Effector memory CD4-positive, alpha-beta T cell (primary cell): ENCODE data around the gene MORF4L2.
A peak's percentile ranks its signal among the peaks of the same experiment; 100 is the strongest.

Experiments used
- DNase-seq, 3 donors: peaks; one replicate each; pipeline ENCODE4 v3.0.0-alpha.2; 2020
- H3K27ac ChIP-seq: 2 replicates; pipeline ENCODE4 v1.7.0; 2013; ENCODE audit warnings: mild to moderate bottlenecking, low read length, moderate library complexity; ENCODE audit not compliant: insufficient read depth, poor library complexity, severe bottlenecking
- H3K27me3 ChIP-seq: replicated peaks from 2 replicates; pipeline ENCODE4 v1.7.0; 2013; ENCODE audit warnings: mild to moderate bottlenecking, low read length; ENCODE audit not compliant: insufficient read depth, control insufficient read depth, poor library complexity, severe bottlenecking
- H3K36me3 ChIP-seq: 2 replicates; pipeline ENCODE4 v1.7.0; 2013; ENCODE audit warnings: mild to moderate bottlenecking, low read length, moderate library complexity; ENCODE audit not compliant: control insufficient read depth, insufficient read depth
- H3K4me1 ChIP-seq: 2 replicates; pipeline ENCODE4 v1.7.0; 2013; ENCODE audit warnings: low read length, mild to moderate bottlenecking; ENCODE audit not compliant: control insufficient read depth, insufficient read depth, poor library complexity, severe bottlenecking
- H3K4me3 ChIP-seq: 2 replicates; pipeline ENCODE4 v1.7.0; 2013; ENCODE audit warnings: low read length, low read depth, mild to moderate bottlenecking; ENCODE audit not compliant: insufficient read depth, poor library complexity, severe bottlenecking
- H3K9me3 ChIP-seq: 2 replicates; pipeline ENCODE4 v1.7.0; 2013; ENCODE audit warnings: mild to moderate bottlenecking, low read length, moderate library complexity; ENCODE audit not compliant: control insufficient read depth

MORF4L2 gene

GRCh38 chrX:103637604-103638338 lies 48.7 kb downstream of the MORF4L2 start:
- DNase-seq: no peak
- no peak overlapping the region for H3K4me3 ChIP-seq
- H3K27ac ChIP-seq: no peak overlapping the region

GRCh38 chrX:103635436-103635835 lies 51.1 kb downstream of the MORF4L2 start:
- no peaks in the 10 kb centered on the region for H3K4me1 ChIP-seq
- H3K9me3 ChIP-seq: no peaks in the 10 kb centered on the region
- no peaks in the 10 kb centered on the region for H3K36me3 ChIP-seq
- no peak for DNase-seq
- H3K27ac ChIP-seq: no peak overlapping the region
- H3K27me3 ChIP-seq: no peaks in the 10 kb centered on the region
- no peak overlapping the region for H3K4me3 ChIP-seq

More at GRCh38 chrX:103637604-103638338, 48.7 kb downstream of the MORF4L2 start:
- H3K9me3 ChIP-seq: no peaks in the 10 kb centered on the region
- no peaks in the 10 kb centered on the region for H3K4me1 ChIP-seq
- no peaks in the 10 kb centered on the region for H3K36me3 ChIP-seq
- no peaks in the 10 kb centered on the region for H3K27me3 ChIP-seq

GRCh38 chrX:103631145-103631544 lies 55.4 kb downstream of the MORF4L2 start:
- DNase-seq: no peak
- Histone ChIP-seq H3K36me3 (no peaks in the 10 kb centered on the region), H3K4me3 (no peak overlapping the region), H3K9me3 (no peaks in the 10 kb centered on the region), H3K27me3 (no peaks in the 10 kb centered on the region), H3K27ac (no peak overlapping the region), H3K4me1 (peaks cover 4% of the 10 kb centered on the region)

DNA sequence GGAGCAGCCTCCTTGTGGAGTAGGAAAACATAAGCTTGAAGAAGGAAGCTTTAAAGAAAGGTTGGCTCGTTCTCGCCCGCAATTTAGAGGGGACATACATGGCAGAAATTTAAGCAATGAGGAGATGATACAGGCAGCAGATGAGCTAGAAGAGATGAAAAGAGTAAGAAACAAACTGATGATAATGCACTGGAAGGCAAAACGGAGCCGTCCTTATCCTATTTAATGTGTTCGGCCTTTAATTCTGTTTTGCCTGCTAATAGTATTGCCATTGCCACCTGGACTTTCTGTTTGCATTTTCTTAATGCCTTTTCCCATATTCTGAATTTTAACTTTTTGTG lies 56.4 kb downstream of the MORF4L2 start:
- DNase-seq: no peak
- H3K4me3 ChIP-seq: peak overlapping the region; percentile 64
- peaks cover 4% of the 10 kb centered on the region for H3K4me1 ChIP-seq
- no peak overlapping the region for H3K27ac ChIP-seq
- no peaks in the 10 kb centered on the region for H3K36me3 ChIP-seq
- no peaks in the 10 kb centered on the region for H3K27me3 ChIP-seq
- no peaks in the 10 kb centered on the region for H3K9me3 ChIP-seq

DNA sequence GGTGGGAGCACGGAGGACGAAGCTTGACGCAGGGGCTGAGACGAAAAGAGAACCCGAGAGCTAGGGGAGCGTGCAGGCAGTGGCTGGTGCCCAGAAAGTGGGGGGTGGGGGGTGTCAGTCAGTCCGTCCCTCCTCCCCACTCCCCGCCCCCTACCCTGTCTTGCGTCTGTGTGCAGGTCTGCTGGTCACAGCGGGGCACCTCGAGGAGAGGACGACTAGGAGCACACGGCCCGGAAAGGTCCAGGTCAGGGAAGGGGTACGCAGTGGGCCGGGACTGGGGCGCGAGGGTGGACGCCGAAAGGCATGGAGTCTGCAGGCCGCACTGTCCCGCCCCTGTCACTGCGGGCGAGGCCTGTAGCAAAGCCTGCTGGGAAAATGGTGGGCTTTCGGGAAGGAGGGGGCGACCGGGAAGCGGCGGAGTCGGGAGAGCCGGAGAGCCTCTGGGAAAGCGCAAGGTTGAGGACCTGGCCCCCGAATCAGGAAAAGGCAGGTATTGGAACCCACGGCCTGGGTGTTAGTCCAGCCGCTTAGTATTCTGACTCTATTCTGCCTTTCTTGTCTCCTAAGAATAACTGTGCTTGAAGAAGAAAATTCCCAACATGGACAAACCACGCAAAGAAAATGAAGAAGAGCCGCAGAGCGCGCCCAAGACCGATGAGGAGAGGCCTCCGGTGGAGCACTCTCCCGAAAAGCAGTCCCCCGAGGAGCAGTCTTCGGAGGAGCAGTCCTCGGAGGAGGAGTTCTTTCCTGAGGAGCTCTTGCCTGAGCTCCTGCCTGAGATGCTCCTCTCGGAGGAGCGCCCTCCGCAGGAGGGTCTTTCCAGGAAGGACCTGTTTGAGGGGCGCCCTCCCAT lies 57.0 kb downstream of the MORF4L2 start:
- Histone ChIP-seq H3K4me3 (peak overlapping the region; percentile 64), H3K27ac (peak overlapping the region; percentile 39), H3K4me1 (peaks cover 4% of the 10 kb centered on the region), H3K27me3 (no peaks in the 10 kb centered on the region), H3K36me3 (no peaks in the 10 kb centered on the region), H3K9me3 (no peaks in the 10 kb centered on the region)
- no peak for DNase-seq

DNA sequence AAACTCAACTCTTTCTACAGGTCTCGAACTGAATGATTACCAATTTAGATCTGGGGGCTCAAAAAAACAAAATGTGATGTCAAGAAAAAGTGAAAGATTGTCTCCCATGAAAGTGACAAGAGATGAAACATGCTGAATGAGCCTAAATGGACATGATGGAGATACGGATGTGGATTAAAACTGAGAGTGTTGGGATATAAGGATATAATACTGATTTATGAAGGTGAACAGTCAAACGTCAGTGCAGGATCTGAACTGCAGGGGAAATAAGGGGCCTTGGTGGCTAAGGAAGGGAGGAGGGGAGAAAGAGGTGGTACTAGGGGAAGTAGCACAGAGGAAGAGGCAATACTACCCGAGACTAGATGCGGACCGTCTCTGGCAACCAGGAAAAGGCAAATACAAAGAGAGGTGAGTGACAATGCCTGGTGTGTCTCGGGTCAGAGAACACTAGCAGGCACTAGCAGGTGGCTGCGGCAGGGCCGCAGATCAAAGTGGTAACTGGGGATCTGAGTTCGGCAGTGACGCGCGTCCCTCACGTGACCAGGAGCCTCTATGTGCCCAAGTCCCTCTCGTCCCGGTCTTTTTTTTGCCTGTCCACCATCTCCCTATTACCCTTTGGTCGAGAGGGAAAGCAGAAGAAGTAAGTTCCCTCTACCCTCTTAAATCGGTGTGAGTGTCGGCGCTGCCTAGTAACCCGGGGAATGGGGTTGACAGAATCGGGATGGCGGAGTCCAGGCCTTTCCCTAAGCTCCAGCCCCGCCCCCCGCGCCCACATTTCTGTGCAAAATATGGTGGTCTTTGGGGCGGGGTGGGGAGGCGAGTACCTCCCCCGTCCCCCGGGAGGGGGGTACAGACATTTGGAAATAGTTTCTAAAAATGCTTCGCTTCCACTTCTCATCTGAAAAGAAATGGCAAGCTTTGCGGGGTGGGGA lies 57.8 kb downstream of the MORF4L2 start, which contains the start of gene TCEAL1:
TCEAL1 (plus strand) TSS at position 590 of the 932 bp plus-strand sequence. CDS start 942 bp downstream, outside the sequence.
- Histone ChIP-seq H3K4me1 (peaks cover 4% of the 10 kb centered on the region), H3K27ac (peak within 1 kb of the TSS; percentile 39), H3K4me3 (peak within 1 kb of the TSS; percentile 64), H3K9me3 (no peaks in the 10 kb centered on the region), H3K27me3 (no peaks in the 10 kb centered on the region), H3K36me3 (no peaks in the 10 kb centered on the region)
- no peak for DNase-seq

- peaks cover 4% of the 10 kb centered on the region for H3K4me1 ChIP-seq
- no peaks in the 10 kb centered on the region for H3K27me3 ChIP-seq
- H3K27ac ChIP-seq: no peak overlapping the region
- no peaks in the 10 kb centered on the region for H3K36me3 ChIP-seq
- H3K9me3 ChIP-seq: no peaks in the 10 kb centered on the region
- DNase-seq: no peak
- H3K4me3 ChIP-seq: no peak overlapping the region
Measured at GRCh38 chrX:103626855-103627254, 59.6 kb downstream of the MORF4L2 start.
